Neuronal stem cell (in vitro differentiated cells): ENCODE results near the gene MRGPRE.

Experiments used
- DNase-seq: peaks from one replicate; pipeline ENCODE4 v3.0.0-alpha.2; 2013; ENCODE audit warnings: low spot score
- H2AFZ ChIP-seq: one replicate; pipeline ENCODE4 v1.6.1; 2013; ENCODE audit warnings: mild to moderate bottlenecking, low read length, inconsistent platforms
- H2AK5ac ChIP-seq: 2 replicates; pipeline ENCODE4 v1.6.1; 2013; ENCODE audit warnings: low read depth, mild to moderate bottlenecking, inconsistent platforms, low read length, moderate library complexity, mixed read lengths
- H2BK120ac ChIP-seq: 2 replicates; pipeline ENCODE4 v1.6.1; 2013; ENCODE audit warnings: low read depth, mild to moderate bottlenecking, inconsistent platforms, low read length, moderate library complexity, mixed read lengths
- H2BK12ac ChIP-seq: one replicate; pipeline ENCODE4 v1.6.1; 2013; ENCODE audit warnings: low read length, inconsistent platforms
- H2BK15ac ChIP-seq: 2 replicates; pipeline ENCODE4 v1.6.1; 2013; ENCODE audit warnings: mild to moderate bottlenecking, low read length, inconsistent platforms, mixed read lengths
- H2BK5ac ChIP-seq: one replicate; pipeline ENCODE4 v1.6.1; 2013; ENCODE audit warnings: inconsistent platforms, mild to moderate bottlenecking, low read length, moderate library complexity
- H3K14ac ChIP-seq: one replicate; pipeline ENCODE4 v1.6.1; 2013; ENCODE audit warnings: low read length, inconsistent platforms
- H3K18ac ChIP-seq: 2 replicates; pipeline ENCODE4 v1.6.1; 2013; ENCODE audit warnings: low read length, inconsistent platforms
- H3K23ac ChIP-seq: 2 replicates; pipeline ENCODE4 v1.6.1; 2013; ENCODE audit warnings: low read depth, mild to moderate bottlenecking, mixed read lengths, low read length, inconsistent platforms; ENCODE audit not compliant: poor library complexity
- H3K27ac ChIP-seq: replicated peaks from 3 replicates; pipeline ENCODE4 v1.5.1; 2013; ENCODE audit warnings: low read length, inconsistent platforms
- H3K27me3 ChIP-seq, 3 experiments: 2 replicates each; pipeline ENCODE4 v1.6.1; 2013; ENCODE audit warnings: low read length in 3 of 3, mild to moderate bottlenecking in 2 of 3, inconsistent platforms in 1 of 3, low read depth in 1 of 3, mixed read lengths in 1 of 3, moderate library complexity in 1 of 3; ENCODE audit not compliant: control insufficient read depth in 3 of 3, insufficient read depth in 3 of 3
- H3K36me3 ChIP-seq, 2 donors: replicated peaks in 1 of 2; 2 replicates each; pipeline ENCODE4 v1.6.1; 2013; ENCODE audit warnings: low read length in 2 of 2; ENCODE audit not compliant: control insufficient read depth in 2 of 2, insufficient read depth in 2 of 2
- H3K4ac ChIP-seq: 2 replicates; pipeline ENCODE4 v1.6.1; 2013; ENCODE audit warnings: inconsistent platforms, mild to moderate bottlenecking, low read length, moderate library complexity
- H3K4me1 ChIP-seq, 2 donors: 1 replicate in 1 of 2; 2 replicates in 1 of 2; pipeline ENCODE4 v1.6.1; 2013; ENCODE audit warnings: low read length in 2 of 2, low read depth in 1 of 2; ENCODE audit not compliant: control insufficient read depth in 2 of 2, insufficient read depth in 1 of 2
- H3K4me2 ChIP-seq: one replicate; pipeline ENCODE4 v1.6.1; 2013; ENCODE audit warnings: mild to moderate bottlenecking, low read length, inconsistent platforms; ENCODE audit not compliant: insufficient read depth, poor library complexity, severe bottlenecking
- H3K4me3 ChIP-seq, 2 donors: 2 replicates each; pipeline ENCODE4 v1.5.1; 2013; ENCODE audit warnings: low read length in 2 of 2, mild to moderate bottlenecking in 2 of 2, inconsistent platforms in 1 of 2, moderate library complexity in 1 of 2
- H3K79me1 ChIP-seq: one replicate; pipeline ENCODE4 v1.6.1; 2013; ENCODE audit warnings: low read depth, mild to moderate bottlenecking, inconsistent platforms, low read length, moderate library complexity
- H3K9ac ChIP-seq: one replicate; pipeline ENCODE4 v1.6.1; 2013; ENCODE audit warnings: mild to moderate bottlenecking, low read depth, low read length, inconsistent platforms; ENCODE audit not compliant: poor library complexity
- H3K9me3 ChIP-seq, 2 donors: replicated peaks in 1 of 2; 2 replicates each; pipeline versions ENCODE3 to v1.6.1; 2013; ENCODE audit warnings: low read length in 2 of 2, mild to moderate bottlenecking in 2 of 2, inconsistent platforms in 1 of 2, low read depth in 1 of 2, mixed read lengths in 1 of 2, moderate library complexity in 1 of 2; ENCODE audit not compliant: control insufficient read depth in 2 of 2, insufficient read depth in 1 of 2
- H4K8ac ChIP-seq: one replicate; pipeline ENCODE4 v1.6.1; 2013; ENCODE audit warnings: low read depth, mild to moderate bottlenecking, inconsistent platforms, low read length, moderate library complexity
- H4K91ac ChIP-seq: one replicate; pipeline ENCODE4 v1.6.1; 2013; ENCODE audit warnings: low read length, low read depth, mild to moderate bottlenecking, inconsistent platforms; ENCODE audit not compliant: poor library complexity
- WGBS, 2 donors: extraction: QIAGEN DNeasy Blood & Tissue Kit; methylation state at CpG; one replicate each; pipeline ENCODE4 v1.1.7; 2013; ENCODE audit warnings: missing lambda C conversion rate in 2 of 2, mixed read lengths in 1 of 2; ENCODE audit not compliant: insufficient read length in 2 of 2, insufficient replicate concordance in 1 of 2; ENCODE audit errors: extremely low coverage in 2 of 2; 5-methylcytosine and 5-hydroxymethylcytosine counted together

Gene MRGPRE

GRCh38 chr11:3181725-3182461, 50.3 kb downstream of the MRGPRE start:
- no peaks in the 10 kb centered on the region for H3K36me3 ChIP-seq
- H3K4me1 ChIP-seq, result no peaks in the 10 kb centered on the region
- H3K4me3 ChIP-seq, result no peak overlapping the region
- WGBS, 2 donors, result no CpG with 5 or more reads among the region's 12 CpGs
- no peak overlapping the region for H3K14ac ChIP-seq
- H2BK120ac ChIP-seq, result no peak overlapping the region
- H4K91ac ChIP-seq, result no peak overlapping the region
- H2AFZ ChIP-seq, result no peak overlapping the region
- H2BK5ac ChIP-seq, result no peak overlapping the region
- no peak for DNase-seq
- no peak overlapping the region for H4K8ac ChIP-seq
- H3K27me3 ChIP-seq, result no peaks in the 10 kb centered on the region
- peak overlapping the region; percentile 33 for H2AK5ac ChIP-seq
- no peak overlapping the region for H3K18ac ChIP-seq
- H3K4ac ChIP-seq, result no peak overlapping the region
- H3K9me3 ChIP-seq, result no peaks in the 10 kb centered on the region
- H3K9ac ChIP-seq, result no peak overlapping the region
- no peak overlapping the region for H3K23ac ChIP-seq
- no peak overlapping the region for H3K27ac ChIP-seq
- no peaks in the 10 kb centered on the region for H3K79me1 ChIP-seq
- no peak overlapping the region for H3K4me2 ChIP-seq
- peak overlapping the region; percentile 31 for H2BK15ac ChIP-seq
- no peak overlapping the region for H2BK12ac ChIP-seq

- H3K4me2 ChIP-seq, result no peak overlapping the region
- no peaks in the 10 kb centered on the region for H3K4me1 ChIP-seq
- DNase-seq, result no peak
- H3K18ac ChIP-seq, result no peak overlapping the region
- no peak overlapping the region for H4K91ac ChIP-seq
- no peak overlapping the region for H2BK120ac ChIP-seq
- no peak overlapping the region for H2AK5ac ChIP-seq
- no peak overlapping the region for H2BK15ac ChIP-seq
- H2AFZ ChIP-seq, result no peak overlapping the region
- no CpG with 5 or more reads among the region's 5 CpGs for WGBS, 2 donors
- H3K27me3 ChIP-seq, result no peaks in the 10 kb centered on the region
- no peak overlapping the region for H3K27ac ChIP-seq
- no peak overlapping the region for H3K23ac ChIP-seq
- H3K9me3 ChIP-seq, result peaks cover 4 to 6% of the 10 kb centered on the region in 2 donors
- H3K4ac ChIP-seq, result no peak overlapping the region
- no peak overlapping the region for H2BK12ac ChIP-seq
- H3K79me1 ChIP-seq, result no peaks in the 10 kb centered on the region
- no peak overlapping the region for H3K14ac ChIP-seq
- no peak overlapping the region for H3K4me3 ChIP-seq
- H2BK5ac ChIP-seq, result no peak overlapping the region
- H3K9ac ChIP-seq, result no peak overlapping the region
- H3K36me3 ChIP-seq, result no peaks in the 10 kb centered on the region
- no peak overlapping the region for H4K8ac ChIP-seq
Observed at GRCh38 chr11:3180869-3181268, 51.3 kb downstream of the MRGPRE start.

GRCh38 chr11:3178349-3178748, 53.9 kb downstream of the MRGPRE start:
- H3K18ac ChIP-seq, result no peak overlapping the region
- no peak overlapping the region for H3K4ac ChIP-seq
- H3K9me3 ChIP-seq, result peaks cover 6 to 8% of the 10 kb centered on the region in 2 donors
- H3K79me1 ChIP-seq, result no peaks in the 10 kb centered on the region
- H3K9ac ChIP-seq, result no peak overlapping the region
- H3K27ac ChIP-seq, result no peak overlapping the region
- H3K23ac ChIP-seq, result no peak overlapping the region
- no peak overlapping the region for H4K8ac ChIP-seq
- no peak overlapping the region for H2BK15ac ChIP-seq
- WGBS, 2 donors, result no CpG with 5 or more reads among the region's 2 CpGs
- no peak overlapping the region for H2AK5ac ChIP-seq
- no peak overlapping the region for H2BK5ac ChIP-seq
- H3K27me3 ChIP-seq, result no peaks in the 10 kb centered on the region
- no peak for DNase-seq
- H3K36me3 ChIP-seq, result no peaks in the 10 kb centered on the region
- H2AFZ ChIP-seq, result no peak overlapping the region
- H4K91ac ChIP-seq, result no peak overlapping the region
- H3K4me2 ChIP-seq, result no peak overlapping the region
- H3K14ac ChIP-seq, result no peak overlapping the region
- H3K4me3 ChIP-seq, result no peak overlapping the region
- no peaks in the 10 kb centered on the region for H3K4me1 ChIP-seq
- H2BK12ac ChIP-seq, result no peak overlapping the region
- no peak overlapping the region for H2BK120ac ChIP-seq

GRCh38 chr11:3177931-3178330, 54.3 kb downstream of the MRGPRE start:
- Histone ChIP-seq H3K18ac (no peak overlapping the region), H2AFZ (no peak overlapping the region), H2BK12ac (no peak overlapping the region), H3K4me2 (no peak overlapping the region), H3K14ac (no peak overlapping the region), H3K36me3 (no peaks in the 10 kb centered on the region), H3K9ac (no peak overlapping the region), H2BK15ac (no peak overlapping the region), H2BK5ac (no peak overlapping the region), H3K79me1 (no peaks in the 10 kb centered on the region), H4K91ac (no peak overlapping the region), H3K27me3 (no peaks in the 10 kb centered on the region), H3K9me3 (peaks cover 6 to 8% of the 10 kb centered on the region in 2 donors), H3K27ac (no peak overlapping the region), H3K4ac (no peak overlapping the region), H3K23ac (no peak overlapping the region), H4K8ac (no peak overlapping the region), H2BK120ac (no peak overlapping the region), H3K4me3 (no peak overlapping the region), H3K4me1 (no peaks in the 10 kb centered on the region), H2AK5ac (no peak overlapping the region)
- DNase-seq, result no peak
- no CpG with 5 or more reads among the region's 2 CpGs for WGBS, 2 donors
